IPS-20b (cell line): ENCODE measurements around the gene REPS2.

Experiments used
- H3K27ac ChIP-seq: one replicate; pipeline ENCODE4 v1.5.1; 2013; ENCODE audit warnings: low read length
- H3K27me3 ChIP-seq: 2 replicates; pipeline ENCODE4 v1.6.1; 2013; ENCODE audit warnings: mild to moderate bottlenecking, low read length, inconsistent platforms; ENCODE audit not compliant: insufficient read depth
- H3K36me3 ChIP-seq: 2 replicates; pipeline ENCODE4 v1.6.1; 2013; ENCODE audit warnings: low read depth, mild to moderate bottlenecking, inconsistent platforms, low read length, moderate library complexity; ENCODE audit not compliant: insufficient read depth
- H3K4me1 ChIP-seq: 2 replicates; pipeline ENCODE4 v1.6.1; 2013; ENCODE audit warnings: mild to moderate bottlenecking, control low read depth, inconsistent platforms, low read length, moderate library complexity; ENCODE audit not compliant: insufficient read depth
- H3K4me3 ChIP-seq: 2 replicates; pipeline ENCODE4 v1.5.1; 2013; ENCODE audit warnings: mild to moderate bottlenecking, low read length, inconsistent platforms
- H3K9ac ChIP-seq: 2 replicates; pipeline ENCODE4 v1.6.1; 2013; ENCODE audit warnings: low read depth, mild to moderate bottlenecking, inconsistent platforms, low read length, moderate library complexity
- H3K9me3 ChIP-seq: 2 replicates; pipeline ENCODE4 v1.6.1; 2013; ENCODE audit warnings: mild to moderate bottlenecking, low read depth, low read length, inconsistent platforms; ENCODE audit not compliant: insufficient read depth

Gene REPS2

DNA sequence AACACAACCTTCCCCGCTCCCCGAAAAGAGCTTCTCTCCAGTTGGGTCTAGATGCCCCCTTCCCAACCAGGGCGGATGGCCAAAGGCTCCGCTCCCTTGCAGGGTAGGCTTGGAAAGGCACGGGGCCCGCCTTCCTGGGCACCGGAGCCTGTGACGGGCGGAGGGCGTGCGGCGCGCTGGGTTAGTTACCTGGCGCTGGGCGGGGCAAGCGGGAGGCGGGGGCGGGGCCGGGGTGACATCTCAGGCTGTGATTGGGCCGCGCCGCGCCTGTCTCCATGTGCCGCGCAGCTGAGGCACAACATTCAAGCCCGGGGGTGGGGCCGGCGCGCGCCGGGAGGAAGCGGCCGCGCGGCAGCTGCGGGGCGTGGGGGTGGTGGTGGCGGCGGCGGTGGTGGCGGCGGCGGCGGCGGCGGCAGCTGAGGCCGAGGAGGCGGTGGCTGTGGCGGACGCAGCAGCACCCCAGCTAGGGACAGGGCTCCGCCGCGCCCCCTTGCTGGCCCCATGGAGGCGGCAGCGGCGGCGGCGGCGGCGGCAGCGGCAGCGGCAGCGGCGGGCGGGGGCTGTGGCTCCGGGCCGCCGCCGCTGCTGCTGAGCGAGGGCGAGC is at the start of gene REPS2:
Gene REPS2 (plus strand): TSS at position 298 of the 604 bp plus-strand sequence. CDS start 204 bp downstream, at position 502.
- no peaks in the 10 kb centered on the region for H3K9me3 ChIP-seq
- peaks cover 22% of the 10 kb centered on the region for H3K27me3 ChIP-seq
- H3K36me3 ChIP-seq = no peaks in the 10 kb centered on the region
- H3K4me3 ChIP-seq = peak within 1 kb of the TSS; percentile 65
- H3K27ac ChIP-seq = no peak within 1 kb of the TSS
- no peak within 1 kb of the TSS for H3K9ac ChIP-seq
- no peaks in the 10 kb centered on the region for H3K4me1 ChIP-seq

DNA sequence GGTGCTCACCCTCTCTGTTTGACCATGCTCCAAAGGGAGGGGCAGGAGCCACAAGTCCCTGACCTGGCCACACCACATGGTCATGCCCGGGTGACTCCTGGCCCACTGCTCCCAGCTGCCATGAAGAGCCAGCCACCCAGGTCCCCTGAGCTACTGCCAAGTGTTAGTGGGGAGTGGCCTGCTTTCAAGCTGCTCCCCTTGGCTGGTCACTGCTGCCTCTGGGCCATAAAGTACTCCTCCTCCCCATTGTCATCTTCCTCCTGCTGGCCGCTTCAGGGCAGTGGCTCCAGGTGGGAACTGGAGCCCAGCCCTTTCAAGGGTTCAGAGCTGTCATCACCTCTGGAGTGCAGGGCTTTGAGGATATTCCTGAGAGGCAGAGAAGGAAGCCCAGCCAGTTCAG is 49.0 kb upstream of the REPS2 start:
- Histone ChIP-seq H3K9ac (no peak overlapping the region), H3K27me3 (no peaks in the 10 kb centered on the region), H3K4me3 (no peak overlapping the region), H3K27ac (no peak overlapping the region), H3K9me3 (no peaks in the 10 kb centered on the region), H3K36me3 (no peaks in the 10 kb centered on the region), H3K4me1 (no peaks in the 10 kb centered on the region)

DNA sequence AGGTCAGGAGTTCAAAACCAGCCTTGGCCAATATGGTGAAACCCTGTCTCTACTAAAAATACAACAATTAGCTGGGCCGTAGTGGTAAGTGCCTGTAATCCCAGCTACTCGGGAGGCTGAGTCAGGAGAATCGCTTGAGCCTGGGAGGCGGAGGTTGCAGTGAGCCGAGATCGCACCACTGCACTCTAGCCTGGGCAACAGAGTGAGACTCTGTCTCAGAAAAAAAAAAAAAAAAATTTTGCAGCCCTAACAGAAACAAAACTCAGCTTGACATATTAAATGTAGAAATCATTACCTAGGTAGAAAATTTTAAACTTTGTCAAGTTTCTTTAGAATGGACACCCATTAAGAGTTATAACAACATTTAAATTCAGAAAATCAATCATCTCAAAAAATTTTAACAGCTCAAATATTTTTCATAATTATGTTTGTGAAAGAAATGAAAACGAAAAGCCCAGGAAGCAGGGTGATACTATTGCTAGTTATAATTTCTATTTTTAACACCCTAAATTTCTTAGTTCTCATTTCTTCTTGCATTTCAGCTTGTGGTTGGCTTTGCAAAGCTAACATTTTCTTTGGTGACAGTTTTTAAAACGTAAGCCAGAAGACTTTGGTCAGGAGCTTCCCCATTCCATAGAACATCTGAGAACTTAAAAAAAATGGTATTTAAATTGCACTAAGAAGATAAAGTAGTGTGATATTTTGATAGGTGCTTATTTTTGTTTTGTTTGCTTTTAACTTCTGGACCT is 43.0 kb upstream of the REPS2 start:
- Histone ChIP-seq H3K27me3 (no peaks in the 10 kb centered on the region), H3K4me3 (no peak overlapping the region), H3K27ac (no peak overlapping the region), H3K4me1 (no peaks in the 10 kb centered on the region), H3K9ac (no peak overlapping the region), H3K36me3 (no peaks in the 10 kb centered on the region), H3K9me3 (no peaks in the 10 kb centered on the region)

DNA sequence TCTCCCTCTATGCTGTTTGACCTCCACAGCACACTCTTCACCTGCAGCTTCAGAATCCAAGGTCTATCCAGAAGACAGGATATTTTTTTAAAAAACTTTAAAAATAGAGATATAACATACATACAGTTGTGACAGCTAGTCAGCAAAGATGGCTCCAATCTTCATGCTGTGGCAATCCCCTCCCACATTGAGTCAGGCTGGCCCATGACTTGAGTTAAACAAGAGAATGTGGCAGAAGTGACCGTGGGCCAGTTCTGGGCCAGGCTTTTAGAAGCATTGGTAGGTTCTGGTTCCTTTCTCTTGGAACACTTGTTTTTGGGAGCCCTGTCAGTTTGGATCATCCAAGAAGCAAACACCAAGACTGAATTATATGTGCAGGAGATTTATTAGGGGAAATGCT is 36.1 kb upstream of the REPS2 start:
- Histone ChIP-seq H3K4me1 (no peaks in the 10 kb centered on the region), H3K9ac (no peak overlapping the region), H3K9me3 (no peaks in the 10 kb centered on the region), H3K27ac (no peak overlapping the region), H3K36me3 (no peaks in the 10 kb centered on the region), H3K4me3 (no peak overlapping the region), H3K27me3 (no peaks in the 10 kb centered on the region)

DNA sequence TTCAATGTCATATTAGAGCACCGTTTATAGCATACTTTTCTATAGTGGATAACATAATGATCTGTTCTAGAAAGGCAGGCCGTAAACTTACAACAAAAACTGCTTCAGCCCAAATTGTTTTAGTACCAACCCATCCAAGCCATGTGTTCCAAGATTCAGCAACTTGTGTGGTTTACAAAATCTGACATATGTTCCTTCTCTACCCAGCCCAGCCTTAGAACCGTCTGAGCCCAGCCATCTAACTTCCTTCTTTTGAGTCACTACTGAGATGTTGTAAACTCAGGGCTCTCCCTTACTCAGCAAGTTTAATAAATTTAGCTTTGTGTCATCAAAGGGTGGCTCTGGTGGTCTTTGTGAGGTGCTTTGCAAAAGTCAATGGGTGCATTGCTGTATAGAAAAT is 32.4 kb upstream of the REPS2 start:
- Histone ChIP-seq H3K36me3 (no peaks in the 10 kb centered on the region), H3K27ac (no peak overlapping the region), H3K9me3 (no peaks in the 10 kb centered on the region), H3K27me3 (no peaks in the 10 kb centered on the region), H3K9ac (no peak overlapping the region), H3K4me1 (no peaks in the 10 kb centered on the region), H3K4me3 (no peak overlapping the region)

DNA sequence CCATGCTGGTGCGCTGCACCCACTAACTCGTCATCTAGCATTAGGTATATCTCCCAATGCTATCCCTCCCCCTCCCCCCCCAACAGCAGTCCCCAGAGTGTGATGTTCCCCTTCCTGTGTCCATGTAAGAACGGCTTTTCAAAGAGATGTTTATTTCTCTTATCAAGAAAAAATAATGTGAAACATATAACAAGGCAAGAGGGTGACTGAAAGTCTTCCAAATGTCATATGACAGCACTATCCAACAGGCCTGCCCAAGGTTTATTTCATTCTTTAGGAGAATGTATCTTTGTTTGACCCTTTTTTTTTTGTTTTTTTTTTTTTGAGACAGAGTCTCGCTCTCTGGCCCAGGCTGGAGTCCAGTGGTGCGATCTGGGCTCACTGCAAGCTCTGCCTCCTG is 29.9 kb upstream of the REPS2 start:
- no peaks in the 10 kb centered on the region for H3K4me1 ChIP-seq
- no peak overlapping the region for H3K9ac ChIP-seq
- no peaks in the 10 kb centered on the region for H3K36me3 ChIP-seq
- H3K27ac ChIP-seq = no peak overlapping the region
- H3K4me3 ChIP-seq = no peak overlapping the region
- H3K27me3 ChIP-seq = no peaks in the 10 kb centered on the region
- H3K9me3 ChIP-seq = no peaks in the 10 kb centered on the region

DNA sequence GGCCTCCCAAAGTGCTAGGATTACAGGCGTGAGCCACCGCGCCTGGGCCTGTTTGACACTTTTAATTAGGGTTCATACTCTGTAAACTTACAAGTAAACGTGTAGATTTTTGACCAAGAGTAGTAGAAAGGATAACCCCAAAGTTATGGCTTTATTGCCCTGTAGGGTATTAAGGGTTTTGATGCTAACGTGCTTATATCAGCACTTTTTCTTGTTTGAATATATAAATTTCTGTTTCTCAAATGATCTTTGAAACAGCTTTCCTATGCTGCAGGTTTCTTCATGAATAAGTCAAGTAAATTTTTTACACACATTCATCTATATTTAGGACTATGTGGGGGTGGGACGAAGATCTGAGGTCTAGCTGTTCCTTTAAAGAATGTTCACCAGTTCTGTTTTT is 29.3 kb upstream of the REPS2 start:
- Histone ChIP-seq H3K27me3 (no peaks in the 10 kb centered on the region), H3K27ac (no peak overlapping the region), H3K36me3 (no peaks in the 10 kb centered on the region), H3K9ac (no peak overlapping the region), H3K4me1 (no peaks in the 10 kb centered on the region), H3K4me3 (no peak overlapping the region), H3K9me3 (no peaks in the 10 kb centered on the region)

DNA sequence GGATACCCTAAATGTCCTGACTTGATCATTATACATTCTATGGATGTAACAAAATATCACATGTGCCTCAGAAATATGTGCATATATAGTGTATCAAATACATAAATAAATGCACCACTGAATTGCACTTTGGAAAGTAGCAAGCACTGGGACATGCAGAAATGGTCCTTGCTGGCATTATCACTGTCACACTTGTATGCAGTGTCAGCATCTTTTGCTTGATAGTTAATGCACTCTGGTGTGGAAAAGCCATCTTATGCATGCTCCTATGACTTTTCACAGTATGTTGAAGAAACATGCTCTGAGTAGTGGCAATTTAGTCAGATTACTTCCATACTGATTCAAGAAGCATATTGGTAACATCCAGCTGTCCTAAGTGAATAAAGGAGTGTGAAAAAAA is 27.5 kb upstream of the REPS2 start:
- no peaks in the 10 kb centered on the region for H3K36me3 ChIP-seq
- H3K4me3 ChIP-seq = no peak overlapping the region
- no peak overlapping the region for H3K27ac ChIP-seq
- no peak overlapping the region for H3K9ac ChIP-seq
- peaks cover 2% of the 10 kb centered on the region for H3K4me1 ChIP-seq
- no peaks in the 10 kb centered on the region for H3K9me3 ChIP-seq
- H3K27me3 ChIP-seq = no peaks in the 10 kb centered on the region

DNA sequence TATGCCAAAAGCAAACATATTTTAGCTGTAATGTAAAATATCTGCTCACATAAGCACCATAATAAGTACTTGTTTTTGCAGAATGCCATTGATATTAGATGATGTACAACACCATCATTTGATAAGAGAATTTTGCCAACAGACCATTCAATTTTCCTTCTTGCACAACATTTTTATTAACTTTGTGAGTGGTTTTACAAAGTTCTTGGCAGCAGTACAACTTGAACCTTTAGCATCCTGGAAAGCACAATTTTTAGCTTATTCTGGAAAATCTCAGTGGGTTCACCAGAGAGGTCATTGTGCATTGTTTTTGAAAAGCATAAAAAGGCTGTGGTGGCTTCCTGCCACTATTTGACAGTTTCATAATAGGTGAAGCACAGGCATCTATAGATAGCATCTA is 26.4 kb upstream of the REPS2 start:
- no peaks in the 10 kb centered on the region for H3K27me3 ChIP-seq
- no peaks in the 10 kb centered on the region for H3K9me3 ChIP-seq
- H3K27ac ChIP-seq = no peak overlapping the region
- no peak overlapping the region for H3K4me3 ChIP-seq
- H3K36me3 ChIP-seq = no peaks in the 10 kb centered on the region
- H3K9ac ChIP-seq = no peak overlapping the region
- H3K4me1 ChIP-seq = peaks cover 3% of the 10 kb centered on the region

DNA sequence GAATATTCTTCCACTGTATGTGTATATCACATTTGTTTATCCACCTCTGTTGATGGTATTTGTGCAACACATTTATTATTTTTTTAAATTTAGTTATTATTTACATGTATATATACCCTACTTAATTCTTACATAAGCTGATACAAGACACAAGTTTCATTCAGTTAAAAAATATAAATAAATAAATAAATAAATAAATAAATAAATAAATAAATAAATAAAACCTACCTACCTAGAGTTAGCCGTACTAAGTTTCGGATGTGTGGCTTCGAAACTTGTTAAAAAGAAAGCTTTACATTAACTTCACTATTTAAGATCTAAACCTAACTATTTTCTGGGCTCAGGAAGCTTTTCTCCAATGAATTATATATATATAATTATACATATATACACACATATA is 23.3 kb upstream of the REPS2 start:
- H3K36me3 ChIP-seq = no peaks in the 10 kb centered on the region
- H3K27ac ChIP-seq = no peak overlapping the region
- no peak overlapping the region for H3K4me3 ChIP-seq
- H3K4me1 ChIP-seq = peaks cover 3% of the 10 kb centered on the region
- H3K9ac ChIP-seq = no peak overlapping the region
- H3K27me3 ChIP-seq = no peaks in the 10 kb centered on the region
- no peaks in the 10 kb centered on the region for H3K9me3 ChIP-seq

DNA sequence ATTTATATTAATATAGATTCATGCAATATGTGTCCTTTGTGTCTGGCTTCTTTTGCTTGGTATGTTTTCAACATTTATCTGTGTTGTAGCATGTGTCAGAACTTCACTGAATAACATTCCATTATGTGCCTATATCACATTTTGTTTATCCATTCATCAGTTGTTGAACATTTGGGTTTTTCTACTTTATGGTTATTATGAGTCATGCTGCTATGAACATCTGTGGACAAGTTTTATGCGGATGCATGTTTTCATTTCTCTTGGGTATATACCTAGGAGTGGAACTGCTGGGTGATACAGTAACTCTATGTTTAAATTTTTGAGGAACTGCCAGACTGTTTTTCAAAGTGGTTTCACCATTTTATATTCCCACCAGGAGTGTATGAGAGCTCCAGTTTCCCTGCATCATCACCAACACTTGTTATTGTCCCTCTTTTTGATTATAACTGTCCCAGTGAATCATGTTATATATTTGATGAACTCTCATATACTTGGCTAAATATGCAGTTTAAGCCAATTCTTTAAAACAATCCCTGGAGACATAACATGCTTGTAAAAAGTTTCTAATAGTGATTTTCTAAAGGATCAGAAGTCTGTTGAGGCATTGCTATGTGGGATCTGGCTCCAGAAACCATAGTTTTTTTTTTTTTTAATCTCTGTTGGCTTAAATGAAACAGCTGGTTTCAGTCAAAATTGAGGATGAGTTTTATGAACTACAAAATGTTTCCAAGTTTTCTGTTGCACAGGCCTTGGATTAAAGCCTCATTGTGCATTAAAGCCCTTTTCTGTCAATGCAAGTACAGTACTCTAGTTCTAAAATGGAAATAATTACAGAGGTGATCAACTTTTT is 21.6 kb upstream of the REPS2 start:
- Histone ChIP-seq H3K4me3 (no peak overlapping the region), H3K9me3 (no peaks in the 10 kb centered on the region), H3K4me1 (peaks cover 3% of the 10 kb centered on the region), H3K36me3 (no peaks in the 10 kb centered on the region), H3K27me3 (no peaks in the 10 kb centered on the region), H3K27ac (no peak overlapping the region), H3K9ac (no peak overlapping the region)

DNA sequence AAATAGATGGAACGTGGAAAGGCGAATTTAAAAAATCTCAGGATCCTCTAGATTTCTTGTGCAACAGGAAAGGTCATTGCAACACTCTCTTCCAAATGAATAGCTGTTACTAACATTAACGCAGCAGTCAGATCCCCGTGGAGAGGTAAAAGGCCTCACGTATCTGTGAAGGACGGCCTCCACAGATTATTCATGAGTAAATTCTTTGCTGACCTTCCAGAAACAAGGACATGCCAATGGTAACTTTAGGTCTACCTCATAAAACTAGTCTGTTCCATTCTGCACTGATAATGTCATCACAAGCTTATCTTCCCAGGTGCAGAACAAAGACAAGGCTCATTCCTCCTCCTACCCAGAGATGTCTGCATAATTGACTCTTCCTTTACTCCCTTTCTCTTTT is 16.1 kb upstream of the REPS2 start:
- 0 out of 2 replicates have a peak overlapping the region, but pooled peaks have one; percentile 17 for H3K4me3 ChIP-seq
- H3K9me3 ChIP-seq = no peaks in the 10 kb centered on the region
- no peak overlapping the region for H3K9ac ChIP-seq
- no peaks in the 10 kb centered on the region for H3K36me3 ChIP-seq
- H3K27me3 ChIP-seq = no peaks in the 10 kb centered on the region
- H3K4me1 ChIP-seq = peaks cover 16% of the 10 kb centered on the region
- no peak overlapping the region for H3K27ac ChIP-seq
